Gastrocnemius medialis (tissue), 4 donors: ENCODE results near the gene PLCE1. TPM values are rescaled to one million over a fixed set of nuclear protein-coding genes. Genes with fewer than 3 reads are reported as not detected.

ENCODE experiments used
- ATAC-seq, 2 donors: fragments of 150-250 bp; one replicate each; pipeline ENCODE4 v1.9.1; 2016
- DNase-seq, 2 donors: peaks; one replicate each; pipeline ENCODE4 v3.0.0-alpha.2; 2019
- H3K27ac ChIP-seq, 4 donors: fragments of 200-600 bp; sonication (generic); 1 replicate in 1 of 4; 2 replicates in 3 of 4; pipeline ENCODE4 v1.5.1; 2016 to 2018; ENCODE audit warnings: mild to moderate bottlenecking in 2 of 4, moderate library complexity in 1 of 4
- H3K27me3 ChIP-seq, 3 donors: fragments of 200-600 bp; sonication (generic) in 2 of 3; 1 replicate in 1 of 3; 2 replicates in 2 of 3; pipeline versions ENCODE4 v1.5.1 to v1.6.0; 2016 to 2019; ENCODE audit warnings: mild to moderate bottlenecking in 1 of 3, moderate library complexity in 1 of 3
- H3K36me3 ChIP-seq, 2 donors: fragments of 200-600 bp; sonication (generic) in 1 of 2; one replicate each; pipeline ENCODE4 v1.5.1; 2017 to 2018
- H3K4me1 ChIP-seq, 2 donors: fragments of 200-600 bp; sonication (generic) in 1 of 2; one replicate each; pipeline ENCODE4 v1.5.1; 2016 to 2017; ENCODE audit warnings: mild to moderate bottlenecking in 2 of 2
- H3K4me3 ChIP-seq, 4 donors: fragments of 200-600 bp; sonication (generic) in 3 of 4; 1 replicate in 1 of 4; 2 replicates in 3 of 4; pipeline ENCODE4 v1.5.1; 2016 to 2019; ENCODE audit warnings: mild to moderate bottlenecking in 2 of 4
- H3K9me3 ChIP-seq, 3 donors: fragments of 200-600 bp; sonication (generic) in 2 of 3; 1 replicate in 1 of 3; 2 replicates in 2 of 3; pipeline ENCODE4 v1.5.1; 2016 to 2019
- CTCF ChIP-seq, 5 experiments: fragments of 450-650 bp in 3 of 5; fragments of 200-600 bp in 2 of 5; sonication (generic) in 2 of 5; IDR thresholded peaks in 4 of 5; conservative IDR thresholded peaks in 1 of 5; 1 replicate in 4 of 5; 2 replicates in 1 of 5; pipeline ENCODE4 v1.5.1; 2016 to 2019; ENCODE audit warnings: antibody characterized with exemption in 5 of 5, mild to moderate bottlenecking in 3 of 5, moderate library complexity in 3 of 5
- POLR2A ChIP-seq, 2 donors: fragments of 450-650 bp; IDR thresholded peaks; one replicate each; pipeline ENCODE4 v1.6.1; 2017; ENCODE audit warnings: antibody characterized with exemption in 2 of 2, mild to moderate bottlenecking in 2 of 2, moderate library complexity in 2 of 2
- in situ Hi-C, 4 donors: fragments of 200-750 bp; cut with MboI; loops; one replicate each; pipeline versions ENCODE4 v1.15.0 to v1.8.0; 2017; ENCODE audit warnings: low sequenced_read_pairs in 4 of 4
- intact Hi-C: fragments of 100-400 bp; cut with DNase I; formaldehyde crosslinking; loops from one replicate; pipeline ENCODE4 v1.15.1; 2023; ENCODE audit warnings: low total_unique reads
- total RNA-seq, 4 donors: library from RNA; depleted of rRNA; stranded (reverse); fragments of >200 nt; gene quantifications; one replicate each; pipeline versions ENCODE4 v1.1.0 to v1.2.3, GENCODE V29; 2016

Gene PLCE1
- total RNA-seq, 4 donors from 2014 or later = 2.7 to 5.9 (median 3.8) TPM

GRCh38 chr10:94027197-94027596 is 33.5 kb downstream of the PLCE1 start:
- in situ Hi-C loops = no loop called here
- H3K27ac ChIP-seq = no peak overlapping the region
- no peaks in the 10 kb centered on the region for H3K27me3 ChIP-seq
- DNase-seq (no peak), ATAC-seq (no peak)
- H3K9me3 ChIP-seq = peaks cover 0 to 28% (median 3%) of the 10 kb centered on the region in 3 donors
- no peak overlapping the region for H3K4me3 ChIP-seq
- intact Hi-C loops = no loop called here
- TF ChIP-seq POLR2A (IDR thresholded peaks at IDR 0.05) (no peak), CTCF (IDR thresholded peaks at IDR 0.05 in 4 of 5, conservative IDR thresholded peaks at IDR 0.05 in 1 of 5) (no peak)
- no peaks in the 10 kb centered on the region for H3K4me1 ChIP-seq
- H3K36me3 ChIP-seq = no peaks in the 10 kb centered on the region

GRCh38 chr10:94029955-94030354 is 36.2 kb downstream of the PLCE1 start:
- H3K4me1 ChIP-seq = no peaks in the 10 kb centered on the region
- no peak for ATAC-seq
- H3K4me3 ChIP-seq = no peak overlapping the region
- no peak for DNase-seq
- H3K36me3 ChIP-seq = no peaks in the 10 kb centered on the region
- in situ Hi-C loops (no loop called here), intact Hi-C loops (no loop called here)
- H3K27ac ChIP-seq = no peak overlapping the region
- H3K27me3 ChIP-seq = no peaks in the 10 kb centered on the region
- H3K9me3 ChIP-seq = peaks cover 0 to 27% (median 3%) of the 10 kb centered on the region in 3 donors
- TF ChIP-seq POLR2A (IDR thresholded peaks at IDR 0.05) (no peak), CTCF (IDR thresholded peaks at IDR 0.05 in 4 of 5, conservative IDR thresholded peaks at IDR 0.05 in 1 of 5) (no peak)

GRCh38 chr10:94035982-94036765 is 42.4 kb downstream of the PLCE1 start:
- Histone ChIP-seq H3K27me3 (no peaks in the 10 kb centered on the region), H3K4me1 (peaks cover 0 to 9% of the 10 kb centered on the region in 2 donors), H3K9me3 (no peaks in the 10 kb centered on the region), H3K27ac (no peak overlapping the region), H3K36me3 (no peaks in the 10 kb centered on the region), H3K4me3 (no peak overlapping the region)
- in situ Hi-C loops (no loop called here), intact Hi-C loops (no loop called here)
- TF ChIP-seq POLR2A (IDR thresholded peaks at IDR 0.05) (no peak), CTCF (IDR thresholded peaks at IDR 0.05 in 4 of 5, conservative IDR thresholded peaks at IDR 0.05 in 1 of 5) (no peak)
- no peak for DNase-seq
- ATAC-seq = no peak

GRCh38 chr10:94036766-94037033 is 43.0 kb downstream of the PLCE1 start:
- H3K36me3 ChIP-seq = no peaks in the 10 kb centered on the region
- intact Hi-C loops (no loop called here), in situ Hi-C loops (no loop called here)
- H3K27me3 ChIP-seq = no peaks in the 10 kb centered on the region
- TF ChIP-seq POLR2A (IDR thresholded peaks at IDR 0.05) (no peak), CTCF (IDR thresholded peaks at IDR 0.05 in 4 of 5, conservative IDR thresholded peaks at IDR 0.05 in 1 of 5) (no peak)
- H3K27ac ChIP-seq = no peak overlapping the region
- DNase-seq (no peak), ATAC-seq (no peak)
- no peaks in the 10 kb centered on the region for H3K9me3 ChIP-seq
- peaks cover 0 to 9% of the 10 kb centered on the region in 2 donors for H3K4me1 ChIP-seq
- no peak overlapping the region for H3K4me3 ChIP-seq

GRCh38 chr10:94037286-94037685 is 43.6 kb downstream of the PLCE1 start:
- in situ Hi-C loops = no loop called here

More at GRCh38 chr10:94037286-94037685, 43.6 kb downstream of the PLCE1 start:
- no peak for ATAC-seq
- intact Hi-C loops = no loop called here
- H3K36me3 ChIP-seq = no peaks in the 10 kb centered on the region
- H3K4me1 ChIP-seq = peaks cover 0 to 10% of the 10 kb centered on the region in 2 donors
- no peaks in the 10 kb centered on the region for H3K9me3 ChIP-seq
- no peak overlapping the region for H3K4me3 ChIP-seq
- no peaks in the 10 kb centered on the region for H3K27me3 ChIP-seq
- H3K27ac ChIP-seq = no peak overlapping the region
- TF ChIP-seq CTCF (IDR thresholded peaks at IDR 0.05 in 4 of 5, conservative IDR thresholded peaks at IDR 0.05 in 1 of 5) = no peak
- no peak for TF ChIP-seq POLR2A (IDR thresholded peaks at IDR 0.05)
- DNase-seq = no peak
